DOHH2 (cell line): ENCODE data around the gene RHBG.

ENCODE experiments used
- CTCF ChIP-seq: fragments of 200-600 bp; sonication (generic); IDR thresholded peaks from one replicate; pipeline ENCODE4 v1.5.1; 2014; ENCODE audit warnings: antibody characterized with exemption, mild to moderate bottlenecking, low read depth, low read length; ENCODE audit not compliant: poor library complexity, severe bottlenecking
- EZH2phosphoT487 ChIP-seq: fragments of 200-600 bp; sonication (generic); IDR thresholded peaks from 2 replicates; pipeline ENCODE4 v1.6.1; 2017; ENCODE audit warnings: borderline replicate concordance, mild to moderate bottlenecking, antibody characterized with exemption, low read length, moderate library complexity, mixed read lengths

GRCh38 chr1:156428746-156429288 lies 59.8 kb downstream of the RHBG start:
- TF ChIP-seq CTCF (no peak), EZH2phosphoT487 (no peak)
